CD14-positive monocyte (primary cell): ENCODE results near the gene CANX. TPM values are rescaled to one million over a fixed set of nuclear protein-coding genes. Genes with fewer than 3 reads are reported as not detected.

Experiments used
- DNase-seq, 3 donors: peaks; one replicate each; pipeline ENCODE4 v3.0.0-alpha.2; 2011 to 2022
- H2AFZ ChIP-seq: 2 replicates; pipeline ENCODE4 v1.6.0; 2012; ENCODE audit warnings: mild to moderate bottlenecking, low read depth, low read length, inconsistent platforms; ENCODE audit not compliant: insufficient read depth, poor library complexity, severe bottlenecking
- H3K27ac ChIP-seq, 2 donors: 1 replicate in 1 of 2; 2 replicates in 1 of 2; pipeline ENCODE4 v1.5.1; 2012 to 2013; ENCODE audit warnings: low read length in 2 of 2, control low read depth in 1 of 2, inconsistent platforms in 1 of 2, low read depth in 1 of 2, mild to moderate bottlenecking in 1 of 2
- H3K27me3 ChIP-seq, 2 donors: one replicate each; pipeline versions ENCODE4 v1.6.0 to v1.6.1; 2011 to 2013; ENCODE audit warnings: low read length in 2 of 2; ENCODE audit not compliant: control insufficient read depth in 2 of 2, insufficient read depth in 2 of 2
- H3K36me3 ChIP-seq, 2 donors: replicated peaks in 1 of 2; 1 replicate in 1 of 2; 2 replicates in 1 of 2; pipeline versions ENCODE4 v1.5.1 to v1.6.1; 2012 to 2013; ENCODE audit warnings: low read length in 2 of 2, control low read depth in 1 of 2, inconsistent platforms in 1 of 2, mild to moderate bottlenecking in 1 of 2; ENCODE audit not compliant: insufficient read depth in 2 of 2, control insufficient read depth in 1 of 2
- H3K4me1 ChIP-seq, 2 donors: 1 replicate in 1 of 2; 2 replicates in 1 of 2; pipeline versions ENCODE4 v1.5.1 to v1.6.1; 2012 to 2013; ENCODE audit warnings: low read length in 2 of 2, control low read depth in 1 of 2, inconsistent platforms in 1 of 2, mild to moderate bottlenecking in 1 of 2, moderate library complexity in 1 of 2; ENCODE audit not compliant: insufficient read depth in 2 of 2, control insufficient read depth in 1 of 2
- H3K4me2 ChIP-seq: replicated peaks from 2 replicates; pipeline ENCODE3; 2012; ENCODE audit warnings: low read length, moderate library complexity, mild to moderate bottlenecking; ENCODE audit not compliant: poor library complexity, severe bottlenecking; ENCODE audit errors: extremely low read depth
- H3K4me3 ChIP-seq, 3 experiments: fragments of 200-600 bp in 1 of 3; sonication (generic) in 1 of 3; replicated peaks in 1 of 3; 1 replicate in 2 of 3; 2 replicates in 1 of 3; pipeline ENCODE4 v1.5.1; 2011 to 2013; ENCODE audit warnings: low read length in 3 of 3, mild to moderate bottlenecking in 3 of 3, control low read depth in 2 of 3, low read depth in 2 of 3, inconsistent platforms in 1 of 3, moderate library complexity in 1 of 3
- H3K79me2 ChIP-seq: 2 replicates; pipeline ENCODE4 v1.6.0; 2012; ENCODE audit warnings: mild to moderate bottlenecking, control low read depth, inconsistent platforms, low read length, moderate library complexity; ENCODE audit not compliant: insufficient read depth
- H3K9ac ChIP-seq: 2 replicates; pipeline ENCODE4 v1.6.0; 2017; ENCODE audit warnings: low read length, mild to moderate bottlenecking; ENCODE audit not compliant: insufficient read depth, poor library complexity, severe bottlenecking
- H3K9me3 ChIP-seq, 2 donors: replicated peaks in 1 of 2; 1 replicate in 1 of 2; 2 replicates in 1 of 2; pipeline versions ENCODE4 v1.5.1 to v1.6.1; 2012 to 2013; ENCODE audit warnings: low read length in 2 of 2, control low read depth in 1 of 2; ENCODE audit not compliant: control insufficient read depth in 1 of 2, insufficient read depth in 1 of 2
- H4K20me1 ChIP-seq: 2 replicates; pipeline ENCODE4 v1.6.0; 2012; ENCODE audit warnings: mild to moderate bottlenecking, low read length, control low read depth, moderate library complexity; ENCODE audit not compliant: insufficient read depth
- H3K27ac Mint-ChIP-seq, 7 donors: one replicate each; pipeline ENCODE4 v1.8.0; 2020; ENCODE audit warnings: mild to moderate bottlenecking in 7 of 7, mixed read lengths in 7 of 7, moderate library complexity in 6 of 7, inconsistent platforms in 2 of 7
- H3K27me3 Mint-ChIP-seq, 3 donors: one replicate each; pipeline ENCODE4 v1.8.0; 2021 to 2022; ENCODE audit warnings: low read depth in 3 of 3, mild to moderate bottlenecking in 3 of 3, mixed read lengths in 3 of 3, moderate library complexity in 3 of 3, inconsistent platforms in 1 of 3
- H3K36me3 Mint-ChIP-seq, 2 donors: one replicate each; pipeline ENCODE4 v1.8.0; 2020; ENCODE audit warnings: mixed read lengths in 2 of 2, inconsistent platforms in 1 of 2, mild to moderate bottlenecking in 1 of 2
- H3K4me1 Mint-ChIP-seq: one replicate; pipeline ENCODE4 v1.8.0; 2020; ENCODE audit warnings: mild to moderate bottlenecking, mixed read lengths
- H3K4me3 Mint-ChIP-seq, 2 donors: one replicate each; pipeline ENCODE4 v1.8.0; 2020; ENCODE audit warnings: mild to moderate bottlenecking in 2 of 2, mixed read lengths in 2 of 2, moderate library complexity in 1 of 2
- H3K9me3 Mint-ChIP-seq, 7 donors: one replicate each; pipeline ENCODE4 v1.8.0; 2020 to 2022; ENCODE audit warnings: mixed read lengths in 7 of 7, mild to moderate bottlenecking in 6 of 7, moderate library complexity in 6 of 7, inconsistent platforms in 2 of 7
- CTCF ChIP-seq: fragments of 200-600 bp; IDR thresholded peaks from one replicate; pipeline ENCODE4 v1.8.0; 2022; ENCODE audit warnings: antibody characterized with exemption, mild to moderate bottlenecking
- WGBS: methylation state at CpG from one replicate; pipeline ENCODE4 v1.1.5; 2013; ENCODE audit warnings: missing lambda C conversion rate; ENCODE audit not compliant: insufficient coverage; 5-methylcytosine and 5-hydroxymethylcytosine counted together
- intact Hi-C, 2 donors: fragments of 100-400 bp; cut with micrococcal nuclease; formaldehyde crosslinking; loops; one replicate each; pipeline versions ENCODE4 v1.15.0 to v1.15.1; 2023
- polyA plus RNA-seq, 3 donors: library from polyadenylated mRNA; depleted of rRNA in 1 of 3; unstranded in 2 of 3; stranded (reverse) in 1 of 3; fragments of 300-500 nt in 2 of 3; fragments of >200 nt in 1 of 3; fragmentation: Illumina TruSeq in 2 of 3; gene quantifications; 1 replicate in 2 of 3; 2 replicates in 1 of 3; pipeline ENCODE4 v1.2.3, GENCODE V29; 2012 to 2021

Gene CANX
- polyA plus RNA-seq, 3 donors = 78.1 to 368 (median 259) TPM

DNA sequence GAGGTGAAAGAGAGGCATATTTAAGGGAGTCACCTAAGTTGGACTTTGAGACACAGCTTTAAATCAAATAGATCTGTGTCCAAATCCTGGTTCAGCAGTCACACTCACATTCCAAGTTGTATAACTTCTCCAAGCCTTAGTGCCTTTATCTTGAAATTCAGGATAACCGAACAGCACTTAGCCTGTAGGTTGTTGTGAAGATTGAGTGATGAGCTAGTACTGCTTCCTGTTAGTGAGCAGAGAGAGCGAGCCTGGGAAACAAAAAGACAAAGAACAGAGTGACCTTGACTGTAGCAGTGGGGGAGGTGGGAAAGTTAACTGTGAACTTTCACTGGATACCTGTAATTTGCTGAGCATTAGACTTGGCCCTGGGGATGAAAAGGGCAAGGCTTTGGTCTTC is 56.3 kb downstream of the CANX start:
- H4K20me1 ChIP-seq = peaks cover 97% of the 10 kb centered on the region
- H3K4me2 ChIP-seq = no peak overlapping the region
- Mint-ChIP-seq H3K27me3 (peaks cover 0 to 3% (median 0%) of the 10 kb centered on the region in 3 donors), H3K4me1 (peaks cover 59% of the 10 kb centered on the region), H3K9me3 (peaks cover 0 to 2% (median 0%) of the 10 kb centered on the region in 7 donors), H3K27ac (peak overlapping the region in 3 of 7 donors; percentile 1 to 61 (median 4)), H3K36me3 (peaks cover 10 to 27% of the 10 kb centered on the region in 2 donors), H3K4me3 (no peak overlapping the region)
- WGBS = 31% methylated on average over 1 of the region's 2 CpGs
- H3K9me3 ChIP-seq = no peaks in the 10 kb centered on the region
- no peak for TF ChIP-seq CTCF
- peaks cover 49 to 53% of the 10 kb centered on the region in 2 donors for H3K4me1 ChIP-seq
- DNase-seq = no peak
- peaks cover 95% of the 10 kb centered on the region for H3K79me2 ChIP-seq
- H2AFZ ChIP-seq = no peak overlapping the region
- H3K4me3 ChIP-seq = no peak overlapping the region
- intact Hi-C loops = no loop called here
- H3K36me3 ChIP-seq = peaks cover 0 to 18% of the 10 kb centered on the region in 2 donors
- peak overlapping the region in 1 of 2 donors; percentile 46 for H3K27ac ChIP-seq
- no peak overlapping the region for H3K9ac ChIP-seq
- H3K27me3 ChIP-seq = no peaks in the 10 kb centered on the region

- H3K9ac ChIP-seq = no peak overlapping the region
- Mint-ChIP-seq H3K9me3 (peaks cover 0 to 2% (median 0%) of the 10 kb centered on the region in 7 donors), H3K27ac (peak overlapping the region; percentile 87 to 98 (median 92)), H3K4me3 (peak overlapping the region; percentile 66 to 81), H3K27me3 (peaks cover 0 to 5% (median 0%) of the 10 kb centered on the region in 3 donors), H3K4me1 (peaks cover 90% of the 10 kb centered on the region), H3K36me3 (peaks cover 2 to 6% of the 10 kb centered on the region in 2 donors)
- peak overlapping the region; percentile 50 for H3K4me2 ChIP-seq
- H3K27me3 ChIP-seq = no peaks in the 10 kb centered on the region
- 0% methylated on average over 5 of the region's 8 CpGs for WGBS
- peak; percentile 76 to 93 (median 86) for DNase-seq
- H3K36me3 ChIP-seq = no peaks in the 10 kb centered on the region
- H3K27ac ChIP-seq = peak overlapping the region; percentile 69 to 75
- H2AFZ ChIP-seq = no peak overlapping the region
- TF ChIP-seq CTCF = no peak
- H4K20me1 ChIP-seq = peaks cover 99% of the 10 kb centered on the region
- intact Hi-C loops = no loop called here
- H3K4me1 ChIP-seq = peaks cover 83 to 89% of the 10 kb centered on the region in 2 donors
- no peaks in the 10 kb centered on the region for H3K9me3 ChIP-seq
- peak overlapping the region in 1 of 3 experiments; percentile 45 for H3K4me3 ChIP-seq
- peaks cover 94% of the 10 kb centered on the region for H3K79me2 ChIP-seq
These were observed 60.2 kb downstream of the CANX start for GRCh38 chr5:179758955-179759354.
